ENCODE results near the gene METTL2A. TPM values are rescaled to one million over a fixed set of nuclear protein-coding genes. Genes with fewer than 3 reads are reported as not detected.
"Not testable (repeated sequence)": the region's sequence is repeated elsewhere in the genome, so short reads cannot be mapped to it uniquely, and the experiment has no call there.

METTL2A gene
- total RNA-seq, 4 donors from 2014 or later = 14.7 to 17.4 (median 15.8) TPM

DNA sequence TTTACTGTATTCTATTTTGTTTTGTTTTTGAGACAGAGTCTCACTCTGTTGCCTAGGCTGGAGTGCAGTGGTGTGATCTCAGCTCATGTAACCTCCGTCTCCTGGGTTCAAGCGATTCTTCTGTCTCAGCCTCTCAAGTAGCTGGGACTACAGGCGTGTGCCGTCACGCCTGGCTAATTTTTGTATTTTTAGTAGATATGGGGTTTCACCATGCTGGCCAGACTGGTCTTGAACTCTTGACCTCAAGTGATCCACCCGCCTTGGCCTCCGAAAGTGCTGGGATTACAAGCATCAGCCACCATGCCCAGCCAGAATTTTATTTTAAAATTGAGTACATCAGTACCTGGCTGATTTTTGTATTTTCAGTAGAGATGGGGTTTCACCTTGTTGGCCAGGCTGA is 70.4 kb downstream of the METTL2A start:
- 97 to 100% methylated on average over 1 to 5 of the region's 7 CpGs for WGBS, 2 donors
- H3K4me3 ChIP-seq; intact Hi-C loops (cut with DNase I): not testable (repeated sequence)

DNA sequence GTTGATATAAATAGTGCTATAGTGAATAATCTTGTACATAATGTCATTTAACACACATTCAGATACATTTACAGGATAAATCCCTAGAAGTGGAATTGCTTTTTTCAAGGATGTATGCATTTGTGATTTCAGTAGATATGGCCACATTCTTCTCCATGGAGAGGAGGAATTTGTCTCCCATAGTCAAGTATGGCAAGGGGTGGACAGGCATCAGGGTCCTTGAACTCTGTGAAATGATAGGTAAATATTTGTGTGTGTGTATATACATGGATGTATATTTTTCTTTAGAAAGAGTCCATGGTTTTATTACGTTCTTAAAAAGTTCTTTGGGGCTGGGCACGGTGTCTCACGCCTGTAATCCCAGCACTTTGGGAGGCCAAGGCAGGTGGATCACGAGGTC is 72.6 kb downstream of the METTL2A start:
- H3K4me3 ChIP-seq; DNase-seq; H3K27ac ChIP-seq; H3K9me3 ChIP-seq; H3K36me3 ChIP-seq; intact Hi-C loops (cut with DNase I); H3K27me3 ChIP-seq: not testable (repeated sequence)
- H3K4me1 ChIP-seq = peaks cover 0 to 26% (median 0%) of the 10 kb centered on the region in 3 donors
- 90 to 95% methylated on average over 4 of the region's 4 CpGs for WGBS, 2 donors

More for the DNA sequence above, 70.4 kb downstream of the METTL2A start:
- DNase-seq, H3K27ac ChIP-seq, H3K9me3 ChIP-seq, H3K27me3 ChIP-seq, H3K36me3 ChIP-seq: not testable (repeated sequence)
- peaks cover 0 to 30% (median 0%) of the 10 kb centered on the region in 3 donors for H3K4me1 ChIP-seq

DNA sequence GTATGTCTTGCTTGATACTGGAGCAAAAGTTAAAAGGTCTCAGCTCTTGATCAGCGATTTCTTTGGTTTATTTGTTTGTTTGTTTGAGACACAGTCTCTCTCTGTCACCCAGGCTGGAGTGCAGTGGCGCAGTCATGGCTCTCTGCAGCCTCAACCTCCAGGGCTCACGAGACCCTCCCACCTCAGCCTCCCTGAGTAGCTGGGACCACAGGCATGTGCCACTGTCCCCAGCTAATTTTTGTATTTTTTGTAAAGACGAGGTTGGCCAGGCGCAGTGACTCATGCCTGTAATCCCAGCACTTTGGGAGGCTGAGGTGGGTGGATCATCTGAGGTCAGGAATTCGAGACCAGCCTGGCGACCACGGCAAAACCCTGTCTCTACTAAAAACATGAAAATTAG is 75.1 kb downstream of the METTL2A start:
- H3K9me3 ChIP-seq; H3K27me3 ChIP-seq; intact Hi-C loops (cut with DNase I); H3K4me3 ChIP-seq; H3K27ac ChIP-seq; H3K36me3 ChIP-seq; DNase-seq: not testable (repeated sequence)
- WGBS, 2 donors = 80 to 81% methylated on average over 6 to 8 of the region's 8 CpGs
- peaks cover 0 to 21% (median 0%) of the 10 kb centered on the region in 3 donors for H3K4me1 ChIP-seq

Small RNA genes lying within 50 kb of the gene (small RNA-seq; reads per million reads assigned to genes)
- gene RNU7-52P = 0 reads per million in 4 donors

Other genes with a start within 250 kb of the METTL2A start
- gene EFCAB3, start 43.3 kb upstream of the METTL2A start, total RNA-seq = not detected
- gene TLK2, start 54.9 kb downstream of the METTL2A start, total RNA-seq = 10 to 100 TPM; 13.2 to 35.5 (median 28.0) TPM
- 10 to 100 TPM; 38.8 to 64.7 (median 61.6) TPM for gene MRC2, start 203.8 kb downstream of the METTL2A start, total RNA-seq

Measured in esophagus squamous epithelium (tissue), 5 donors.